Panc1 (cell line): ENCODE data around the gene MAST4. TPM values are rescaled to one million over a fixed set of nuclear protein-coding genes. Genes with fewer than 3 reads are reported as not detected.

Experiments
- ATAC-seq: fragments of 200-7000 bp; cut with Tn5 transposase; 2 replicates; pipeline ENCODE4 v1.9.1; 2020; ENCODE audit warnings: mild to moderate bottlenecking, moderate library complexity
- BruUV-seq: library from RNA; stranded (reverse); fragments of 400-500 nt; replicated peaks from 2 replicates; lab custom pipeline; 2021; lab: Mats Ljungman, UMichigan
- CTCF ChIA-PET: fragments of 300-600 bp; sonication (Branson Sonifier 250); formaldehyde crosslinking; loops from one replicate; lab custom pipeline; 2022; ENCODE audit warnings: antibody characterized with exemption; lab: Charles Lee
- POLR2A ChIA-PET: fragments of 300-600 bp; sonication (Branson Sonifier 250); formaldehyde crosslinking; loops from one replicate; lab custom pipeline; 2022; ENCODE audit warnings: antibody characterized with exemption; lab: Charles Lee
- DNase-seq: peaks from one replicate; pipeline ENCODE4 v3.0.0-alpha.2; 2010; ENCODE audit warnings: low read depth, low spot score
- H3K27ac ChIP-seq: 2 replicates; pipeline ENCODE4 v1.5.1; 2011; ENCODE audit warnings: mild to moderate bottlenecking, low read length, inconsistent platforms
- H3K27me3 ChIP-seq: fragments of 200-500 bp; sonication (Bioruptor generic); 2 replicates; pipeline ENCODE4 v1.6.0; 2014; ENCODE audit warnings: low read length, inconsistent platforms; ENCODE audit not compliant: control insufficient read depth, insufficient read depth
- H3K36me3 ChIP-seq: fragments of 200-500 bp; sonication (Bioruptor generic); 2 replicates; pipeline ENCODE4 v1.5.1; 2014; ENCODE audit warnings: inconsistent platforms, mild to moderate bottlenecking, low read length, moderate library complexity; ENCODE audit not compliant: control insufficient read depth, insufficient read depth
- H3K4me1 ChIP-seq: 2 replicates; pipeline ENCODE4 v1.5.1; 2011; ENCODE audit warnings: inconsistent platforms, mild to moderate bottlenecking, low read length, moderate library complexity; ENCODE audit not compliant: control insufficient read depth, insufficient read depth
- H3K4me3 ChIP-seq, 2 experiments: 2 replicates each; pipeline ENCODE4 v1.5.1; 2011 to 2012; ENCODE audit warnings: low read depth in 2 of 2, low read length in 2 of 2, mild to moderate bottlenecking in 2 of 2, inconsistent platforms in 1 of 2, moderate library complexity in 1 of 2
- H3K9me3 ChIP-seq: fragments of 200-500 bp; sonication (Bioruptor generic); 2 replicates; pipeline ENCODE4 v1.5.1; 2014; ENCODE audit warnings: low read depth, mild to moderate bottlenecking, inconsistent platforms, low read length, moderate library complexity; ENCODE audit not compliant: control insufficient read depth, insufficient read depth
- POLR2AphosphoS5 ChIP-seq: IDR thresholded peaks from 2 replicates; pipeline ENCODE4 v1.6.1; 2012; ENCODE audit warnings: mild to moderate bottlenecking, low read depth, low read length, moderate library complexity
- SIN3A ChIP-seq: IDR thresholded peaks from 2 replicates; pipeline ENCODE4 v1.6.1; 2012; ENCODE audit warnings: low read depth, mild to moderate bottlenecking, low read length, moderate library complexity, borderline replicate concordance; ENCODE audit not compliant: insufficient read depth
- TCF7L2 ChIP-seq: IDR thresholded peaks from 2 replicates; pipeline ENCODE4 v1.6.1; 2011; ENCODE audit warnings: mild to moderate bottlenecking, low read depth, low read length, inconsistent platforms
- in situ Hi-C: cut with HindIII; loops from 2 replicates; pipeline ENCODE4 v1.10.0; 2016; ENCODE audit warnings: low sequenced_read_pairs, low pct_unique_long_range_greater_than_20kb
- intact Hi-C: fragments of 100-400 bp; cut with micrococcal nuclease; formaldehyde crosslinking; loops from one replicate; pipeline ENCODE4 v1.10.0; 2022; ENCODE audit not compliant: unreplicated experiment
- total RNA-seq: library from RNA; stranded (reverse); gene quantifications from one replicate; pipeline ENCODE4 v1.2.1, GENCODE V29; 2021; ENCODE audit not compliant: unreplicated experiment
- TF ChIP-seq, protein P1 (sequence below), 2 experiments: IDR thresholded peaks; 2 replicates each; pipeline ENCODE4 v1.6.1; 2011 to 2012; ENCODE audit warnings: low read depth in 2 of 2, control low read depth in 1 of 2, low read length in 1 of 2, mild to moderate bottlenecking in 1 of 2, moderate library complexity in 1 of 2; ENCODE audit not compliant: insufficient read depth in 1 of 2
- TF ChIP-seq, protein P2 (sequence below): fragments of 450-650 bp; IDR thresholded peaks from 2 replicates; pipeline ENCODE4 v1.5.1; 2017; ENCODE audit warnings: mild to moderate bottlenecking

Gene MAST4
- total RNA-seq, 1 experiment from 2014 or later, result 1.8 TPM

DNA sequence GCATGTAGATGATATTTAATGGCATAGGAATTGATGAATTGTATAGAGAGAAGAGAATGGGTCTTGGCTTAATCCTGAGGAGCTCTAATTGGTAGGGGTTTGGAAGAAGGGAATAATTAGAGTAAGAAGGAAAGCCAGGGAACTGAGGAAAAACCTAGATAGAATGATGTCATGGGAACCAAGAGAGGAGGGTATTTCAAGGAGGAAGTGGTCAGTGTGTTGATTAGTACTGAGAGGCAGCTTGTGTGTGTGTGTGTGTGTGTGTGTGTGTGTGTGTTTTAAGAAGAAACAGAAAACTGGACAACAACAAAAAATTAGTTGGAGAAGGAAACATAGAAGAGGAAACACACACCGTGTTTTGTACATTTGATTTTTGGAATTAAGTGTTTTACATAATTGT, 42.8 kb downstream of the MAST4 start:
- H3K36me3 ChIP-seq, result no peaks in the 10 kb centered on the region
- TF ChIP-seq TCF7L2, result no peak
- no peak for TF ChIP-seq POLR2AphosphoS5
- TF ChIP-seq, protein P1, sequence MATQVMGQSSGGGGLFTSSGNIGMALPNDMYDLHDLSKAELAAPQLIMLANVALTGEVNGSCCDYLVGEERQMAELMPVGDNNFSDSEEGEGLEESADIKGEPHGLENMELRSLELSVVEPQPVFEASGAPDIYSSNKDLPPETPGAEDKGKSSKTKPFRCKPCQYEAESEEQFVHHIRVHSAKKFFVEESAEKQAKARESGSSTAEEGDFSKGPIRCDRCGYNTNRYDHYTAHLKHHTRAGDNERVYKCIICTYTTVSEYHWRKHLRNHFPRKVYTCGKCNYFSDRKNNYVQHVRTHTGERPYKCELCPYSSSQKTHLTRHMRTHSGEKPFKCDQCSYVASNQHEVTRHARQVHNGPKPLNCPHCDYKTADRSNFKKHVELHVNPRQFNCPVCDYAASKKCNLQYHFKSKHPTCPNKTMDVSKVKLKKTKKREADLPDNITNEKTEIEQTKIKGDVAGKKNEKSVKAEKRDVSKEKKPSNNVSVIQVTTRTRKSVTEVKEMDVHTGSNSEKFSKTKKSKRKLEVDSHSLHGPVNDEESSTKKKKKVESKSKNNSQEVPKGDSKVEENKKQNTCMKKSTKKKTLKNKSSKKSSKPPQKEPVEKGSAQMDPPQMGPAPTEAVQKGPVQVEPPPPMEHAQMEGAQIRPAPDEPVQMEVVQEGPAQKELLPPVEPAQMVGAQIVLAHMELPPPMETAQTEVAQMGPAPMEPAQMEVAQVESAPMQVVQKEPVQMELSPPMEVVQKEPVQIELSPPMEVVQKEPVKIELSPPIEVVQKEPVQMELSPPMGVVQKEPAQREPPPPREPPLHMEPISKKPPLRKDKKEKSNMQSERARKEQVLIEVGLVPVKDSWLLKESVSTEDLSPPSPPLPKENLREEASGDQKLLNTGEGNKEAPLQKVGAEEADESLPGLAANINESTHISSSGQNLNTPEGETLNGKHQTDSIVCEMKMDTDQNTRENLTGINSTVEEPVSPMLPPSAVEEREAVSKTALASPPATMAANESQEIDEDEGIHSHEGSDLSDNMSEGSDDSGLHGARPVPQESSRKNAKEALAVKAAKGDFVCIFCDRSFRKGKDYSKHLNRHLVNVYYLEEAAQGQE (IDR thresholded peaks at IDR 0.05; ENCODE audit: insufficient read depth in 1 of 2, low read depth in 2 of 2, low read length in 1 of 2), result no peak
- no peak for TF ChIP-seq SIN3A
- TF ChIP-seq, protein P2, sequence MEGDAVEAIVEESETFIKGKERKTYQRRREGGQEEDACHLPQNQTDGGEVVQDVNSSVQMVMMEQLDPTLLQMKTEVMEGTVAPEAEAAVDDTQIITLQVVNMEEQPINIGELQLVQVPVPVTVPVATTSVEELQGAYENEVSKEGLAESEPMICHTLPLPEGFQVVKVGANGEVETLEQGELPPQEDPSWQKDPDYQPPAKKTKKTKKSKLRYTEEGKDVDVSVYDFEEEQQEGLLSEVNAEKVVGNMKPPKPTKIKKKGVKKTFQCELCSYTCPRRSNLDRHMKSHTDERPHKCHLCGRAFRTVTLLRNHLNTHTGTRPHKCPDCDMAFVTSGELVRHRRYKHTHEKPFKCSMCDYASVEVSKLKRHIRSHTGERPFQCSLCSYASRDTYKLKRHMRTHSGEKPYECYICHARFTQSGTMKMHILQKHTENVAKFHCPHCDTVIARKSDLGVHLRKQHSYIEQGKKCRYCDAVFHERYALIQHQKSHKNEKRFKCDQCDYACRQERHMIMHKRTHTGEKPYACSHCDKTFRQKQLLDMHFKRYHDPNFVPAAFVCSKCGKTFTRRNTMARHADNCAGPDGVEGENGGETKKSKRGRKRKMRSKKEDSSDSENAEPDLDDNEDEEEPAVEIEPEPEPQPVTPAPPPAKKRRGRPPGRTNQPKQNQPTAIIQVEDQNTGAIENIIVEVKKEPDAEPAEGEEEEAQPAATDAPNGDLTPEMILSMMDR, result no peak
- in situ Hi-C loops (no loop called here), intact Hi-C loops (no loop called here)
- DNase-seq (no peak), ATAC-seq (no peak)
- no peaks in the 10 kb centered on the region for H3K4me1 ChIP-seq
- CTCF ChIA-PET, result no interaction called here
- no TSS peak for BruUV-seq
- H3K9me3 ChIP-seq, result no peaks in the 10 kb centered on the region
- H3K27ac ChIP-seq, result no peak overlapping the region
- H3K4me3 ChIP-seq, result no peak overlapping the region
- POLR2A ChIA-PET, result no interaction called here
- peaks cover 4% of the 10 kb centered on the region; the same call in 1 of the 2 replicates for H3K27me3 ChIP-seq

DNA sequence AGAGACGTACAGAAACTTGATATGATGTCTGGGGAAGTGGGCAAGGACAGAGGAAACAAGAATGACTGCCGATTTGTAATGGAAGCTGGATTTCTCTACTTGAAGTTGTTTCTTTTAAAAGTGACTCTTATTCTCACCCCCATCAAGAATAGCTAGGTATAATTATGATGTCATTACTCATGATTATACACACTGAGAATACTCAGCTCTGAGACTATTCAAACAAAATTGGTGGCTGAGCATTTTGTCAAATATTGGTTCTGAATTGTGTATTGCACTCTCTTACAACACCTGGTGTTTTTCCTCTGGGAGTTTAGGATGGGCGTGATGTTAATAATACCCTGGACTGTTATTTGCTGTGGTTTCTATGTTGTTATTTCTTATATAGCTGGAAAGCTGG, 46.3 kb downstream of the MAST4 start:
- DNase-seq, result no peak
- no TSS peak for BruUV-seq
- Histone ChIP-seq H3K36me3 (no peaks in the 10 kb centered on the region), H3K4me3 (no peak overlapping the region), H3K4me1 (no peaks in the 10 kb centered on the region), H3K27ac (no peak overlapping the region), H3K9me3 (no peaks in the 10 kb centered on the region), H3K27me3 (peaks cover 4% of the 10 kb centered on the region; the same call in 1 of the 2 replicates)
- CTCF ChIA-PET, result no interaction called here
- POLR2A ChIA-PET, result no interaction called here
- ATAC-seq, result no peak
- TF ChIP-seq SIN3A (no peak), POLR2AphosphoS5 (no peak), TCF7L2 (no peak)
- TF ChIP-seq, protein P2, result no peak
- TF ChIP-seq, protein P1 (IDR thresholded peaks at IDR 0.05; ENCODE audit: insufficient read depth in 1 of 2, low read depth in 2 of 2, low read length in 1 of 2), result no peak
- in situ Hi-C loops (no loop called here), intact Hi-C loops (no loop called here)
